ENCODE results near the gene BRWD1. TPM values are rescaled to one million over a fixed set of nuclear protein-coding genes. Genes with fewer than 3 reads are reported as not detected.

The BRWD1 gene
- total RNA-seq, 1 experiment from 2014 or later = 36.0 TPM

GRCh38 chr21:39339231-39339630 lies 25.8 kb upstream of the BRWD1 start:
- BruUV-seq (replicated peaks) = no TSS peak
- no peak for DNase-seq (ENCODE audit: unreplicated experiment)
- peaks cover 38% of the 10 kb centered on the region for H3K36me3 Mint-ChIP-seq (ENCODE audit: insufficient read depth, unreplicated experiment)
- intact Hi-C loops (cut with micrococcal nuclease) = no loop called here
- TF ChIP-seq CTCF (IDR thresholded peaks at IDR 0.05; ENCODE audit: unreplicated experiment) = no peak
- H3K27ac Mint-ChIP-seq (ENCODE audit: low read depth, unreplicated experiment) = no peak overlapping the region
- H3K4me3 Mint-ChIP-seq (ENCODE audit: unreplicated experiment) = no peak overlapping the region
- ChIA-PET POLR2A (interaction anchor here (0.7 to 1.4 kb wide), 5 partner anchors 9 to 25 kb away, joined by 3 to 9 read pairs (median 4); no protein-coding TSS in a partner anchor), CTCF (no interaction called here)
- no peaks in the 10 kb centered on the region for H3K27me3 Mint-ChIP-seq (ENCODE audit: insufficient read depth, unreplicated experiment)
- no peaks in the 10 kb centered on the region for H3K9me3 Mint-ChIP-seq (ENCODE audit: unreplicated experiment)
- no peaks in the 10 kb centered on the region for H3K4me1 Mint-ChIP-seq (ENCODE audit: insufficient read depth, unreplicated experiment)

GRCh38 chr21:39336457-39337008 lies 23.1 kb upstream of the BRWD1 start:
- peaks cover 11% of the 10 kb centered on the region for H3K36me3 Mint-ChIP-seq (ENCODE audit: insufficient read depth, unreplicated experiment)
- no peaks in the 10 kb centered on the region for H3K9me3 Mint-ChIP-seq (ENCODE audit: unreplicated experiment)
- TF ChIP-seq CTCF (IDR thresholded peaks at IDR 0.05; ENCODE audit: unreplicated experiment) = no peak
- H3K4me3 Mint-ChIP-seq (ENCODE audit: unreplicated experiment) = no peak overlapping the region
- DNase-seq (ENCODE audit: unreplicated experiment) = no peak
- no peaks in the 10 kb centered on the region for H3K27me3 Mint-ChIP-seq (ENCODE audit: insufficient read depth, unreplicated experiment)
- peak overlapping the region; percentile 6 for H3K27ac Mint-ChIP-seq (ENCODE audit: low read depth, unreplicated experiment)
- intact Hi-C loops (cut with micrococcal nuclease) = no loop called here
- H3K4me1 Mint-ChIP-seq (ENCODE audit: insufficient read depth, unreplicated experiment) = no peaks in the 10 kb centered on the region
- BruUV-seq (replicated peaks) = no TSS peak
- ChIA-PET POLR2A (interaction anchor here (0.5 to 1.7 kb wide), 3 partner anchors 10 to 31 kb away, joined by 3 to 9 read pairs (median 3); partner anchors contain the start of gene HMGN1), CTCF (no interaction called here)

- intact Hi-C loops (cut with micrococcal nuclease) = no loop called here
- ChIA-PET POLR2A (interaction anchor here (7.5 kb wide), 1 partner anchor 13 kb away, joined by 37 read pairs; the partner anchor contains the start of gene HMGN1), CTCF (no interaction called here)
- TF ChIP-seq CTCF (IDR thresholded peaks at IDR 0.05; ENCODE audit: unreplicated experiment) = no peak
- Mint-ChIP-seq H3K27me3 (ENCODE audit: insufficient read depth, unreplicated experiment) (no peaks in the 10 kb centered on the region), H3K27ac (ENCODE audit: low read depth, unreplicated experiment) (no peak overlapping the region), H3K4me1 (ENCODE audit: insufficient read depth, unreplicated experiment) (no peaks in the 10 kb centered on the region), H3K4me3 (ENCODE audit: unreplicated experiment) (no peak overlapping the region), H3K36me3 (ENCODE audit: insufficient read depth, unreplicated experiment) (no peaks in the 10 kb centered on the region), H3K9me3 (ENCODE audit: unreplicated experiment) (no peaks in the 10 kb centered on the region)
- DNase-seq (ENCODE audit: unreplicated experiment) = no peak
- BruUV-seq (replicated peaks) = no TSS peak
Measured at GRCh38 chr21:39334611-39335010, 21.2 kb upstream of the BRWD1 start.

GRCh38 chr21:39332175-39332574 lies 18.7 kb upstream of the BRWD1 start:
- Mint-ChIP-seq H3K27me3 (ENCODE audit: insufficient read depth, unreplicated experiment) (no peaks in the 10 kb centered on the region), H3K4me1 (ENCODE audit: insufficient read depth, unreplicated experiment) (no peaks in the 10 kb centered on the region), H3K9me3 (ENCODE audit: unreplicated experiment) (no peaks in the 10 kb centered on the region), H3K36me3 (ENCODE audit: insufficient read depth, unreplicated experiment) (no peaks in the 10 kb centered on the region), H3K4me3 (ENCODE audit: unreplicated experiment) (no peak overlapping the region), H3K27ac (ENCODE audit: low read depth, unreplicated experiment) (no peak overlapping the region)
- POLR2A ChIA-PET = interaction anchor here (2.3 to 7.5 kb wide), 2 partner anchors 15 to 18 kb away, joined by 6 to 37 read pairs; partner anchors contain the start of genes BRWD1 and HMGN1
- no TSS peak for BruUV-seq (replicated peaks)
- no peak for DNase-seq (ENCODE audit: unreplicated experiment)
- intact Hi-C loops (cut with micrococcal nuclease) = no loop called here
- TF ChIP-seq CTCF (IDR thresholded peaks at IDR 0.05; ENCODE audit: unreplicated experiment) = no peak
- CTCF ChIA-PET = no interaction called here

Measured in MCF 10A (cell line).